HG03045 (cell line): ENCODE measurements around the gene RNASE9.
"Not testable (repeated sequence)": the region's sequence is repeated elsewhere in the genome, so short reads cannot be mapped to it uniquely, and the experiment has no call there.

ENCODE experiments used
- ATAC-seq: cut with Tn5 transposase; IDR thresholded peaks from one replicate; pipeline ENCODE4 v1.9.1; 2021; ENCODE audit warnings: mild to moderate bottlenecking, moderate library complexity; ENCODE audit not compliant: unreplicated experiment

RNASE9 gene

GRCh38 chr14:20560961-20561360 is at the start of gene RNASE9:
RNASE9 (minus strand) TSS chr14:20561047.
- no peak for ATAC-seq

- no peak for ATAC-seq
Observed at GRCh38 chr14:20610002-20610765, 49.3 kb upstream of the RNASE9 start.

- ATAC-seq: no peak
Observed at GRCh38 chr14:20609215-20610001, 48.6 kb upstream of the RNASE9 start.

GRCh38 chr14:20608383-20609110 is 47.7 kb upstream of the RNASE9 start:
- no peak for ATAC-seq

- ATAC-seq: no peak
Observed at GRCh38 chr14:20607617-20608016, 46.8 kb upstream of the RNASE9 start.

GRCh38 chr14:20606902-20607242 is 46.0 kb upstream of the RNASE9 start:
- ATAC-seq: no peak

- no peak for ATAC-seq
Observed at GRCh38 chr14:20606190-20606901, 45.5 kb upstream of the RNASE9 start.

- no peak for ATAC-seq
Observed at GRCh38 chr14:20603813-20604690, 43.2 kb upstream of the RNASE9 start.

GRCh38 chr14:20602583-20602982 is 41.7 kb upstream of the RNASE9 start:
- ATAC-seq: no peak

GRCh38 chr14:20601522-20601921 is 40.7 kb upstream of the RNASE9 start:
- no peak for ATAC-seq

- no peak for ATAC-seq
Observed at GRCh38 chr14:20597108-20597507, 36.3 kb upstream of the RNASE9 start.

- not testable (repeated sequence) for ATAC-seq
Observed at GRCh38 chr14:20595726-20596125, 34.9 kb upstream of the RNASE9 start.

GRCh38 chr14:20592574-20592973 is 31.7 kb upstream of the RNASE9 start:
- no peak for ATAC-seq

- ATAC-seq: no peak
Observed at GRCh38 chr14:20591235-20591634, 30.4 kb upstream of the RNASE9 start, which contains the start of gene RNASE12. RNASE12 (minus strand) TSS chr14:20591376; CDS start chr14:20590723, 653 bp downstream.

GRCh38 chr14:20587489-20588154 is 26.8 kb upstream of the RNASE9 start, which contains the start of gene RNASE11:
RNASE11 (minus strand) TSS chr14:20588001.
- no peak for ATAC-seq

- no peak for ATAC-seq
Observed at GRCh38 chr14:20583908-20584307, 23.1 kb upstream of the RNASE9 start.

GRCh38 chr14:20583142-20583541 is 22.3 kb upstream of the RNASE9 start:
- ATAC-seq: no peak

- ATAC-seq: no peak
Observed at GRCh38 chr14:20580242-20580641, 19.4 kb upstream of the RNASE9 start.

GRCh38 chr14:20578784-20579502 is 18.1 kb upstream of the RNASE9 start:
- no peak for ATAC-seq
